ENCODE results near the gene HCFC2. TPM values are rescaled to one million over a fixed set of nuclear protein-coding genes. Genes with fewer than 3 reads are reported as not detected.

HCFC2 gene
- total RNA-seq, 1 donor from 2014 or later = 23.5 TPM

DNA sequence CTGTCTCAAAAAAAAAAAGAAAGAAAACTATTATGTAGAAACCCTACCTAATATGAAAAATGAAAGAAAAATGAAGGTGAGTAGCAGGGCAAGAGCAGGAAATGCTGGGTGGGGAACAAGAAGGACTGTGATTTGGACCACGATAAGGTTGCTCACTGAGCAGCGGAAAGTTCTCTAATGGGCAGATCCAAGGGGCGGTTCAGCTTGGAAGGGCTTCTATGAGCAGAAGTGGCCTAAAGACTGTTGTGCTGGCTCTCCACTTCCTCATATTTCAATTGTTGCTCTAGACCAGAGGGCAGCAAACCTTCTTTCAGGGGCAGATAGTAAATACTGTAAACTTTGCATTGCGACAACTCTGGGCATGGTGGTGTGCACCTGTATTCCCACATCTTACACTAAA, 90.0 kb downstream of the HCFC2 start:
- Mint-ChIP-seq H3K27me3 (ENCODE audit: low read depth) (peaks cover 2% of the 10 kb centered on the region), H3K9me3 (ENCODE audit: low read depth) (no peaks in the 10 kb centered on the region), H3K36me3 (ENCODE audit: low read depth) (no peaks in the 10 kb centered on the region), H3K4me3 (ENCODE audit: unreplicated experiment) (no peak overlapping the region), H3K27ac (ENCODE audit: unreplicated experiment) (no peak overlapping the region), H3K4me1 (ENCODE audit: low read depth) (no peaks in the 10 kb centered on the region)
- DNase-seq (ENCODE audit: low spot score) = no peak
- TF ChIP-seq, protein P1, sequence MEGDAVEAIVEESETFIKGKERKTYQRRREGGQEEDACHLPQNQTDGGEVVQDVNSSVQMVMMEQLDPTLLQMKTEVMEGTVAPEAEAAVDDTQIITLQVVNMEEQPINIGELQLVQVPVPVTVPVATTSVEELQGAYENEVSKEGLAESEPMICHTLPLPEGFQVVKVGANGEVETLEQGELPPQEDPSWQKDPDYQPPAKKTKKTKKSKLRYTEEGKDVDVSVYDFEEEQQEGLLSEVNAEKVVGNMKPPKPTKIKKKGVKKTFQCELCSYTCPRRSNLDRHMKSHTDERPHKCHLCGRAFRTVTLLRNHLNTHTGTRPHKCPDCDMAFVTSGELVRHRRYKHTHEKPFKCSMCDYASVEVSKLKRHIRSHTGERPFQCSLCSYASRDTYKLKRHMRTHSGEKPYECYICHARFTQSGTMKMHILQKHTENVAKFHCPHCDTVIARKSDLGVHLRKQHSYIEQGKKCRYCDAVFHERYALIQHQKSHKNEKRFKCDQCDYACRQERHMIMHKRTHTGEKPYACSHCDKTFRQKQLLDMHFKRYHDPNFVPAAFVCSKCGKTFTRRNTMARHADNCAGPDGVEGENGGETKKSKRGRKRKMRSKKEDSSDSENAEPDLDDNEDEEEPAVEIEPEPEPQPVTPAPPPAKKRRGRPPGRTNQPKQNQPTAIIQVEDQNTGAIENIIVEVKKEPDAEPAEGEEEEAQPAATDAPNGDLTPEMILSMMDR (IDR thresholded peaks at IDR 0.05) = no peak

DNA sequence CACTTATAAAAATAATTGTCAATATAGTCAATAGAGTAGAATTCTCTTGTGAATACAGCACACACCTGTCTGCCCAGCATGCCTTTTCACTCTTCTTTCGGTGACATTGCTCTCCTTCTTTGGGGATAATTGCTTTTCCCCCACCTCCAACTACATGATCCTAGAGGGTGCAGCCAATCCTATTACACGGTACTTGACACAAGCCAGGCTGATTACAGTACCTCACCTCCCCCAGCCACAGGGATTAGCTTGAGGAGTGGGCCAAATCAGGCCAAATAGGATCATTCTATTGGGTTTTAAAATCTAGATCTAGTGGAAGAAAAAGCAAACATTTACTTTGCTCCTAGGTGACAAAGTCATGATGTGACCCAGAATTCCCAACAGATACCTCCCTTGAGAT, 90.5 kb downstream of the HCFC2 start:
- H3K4me3 Mint-ChIP-seq (ENCODE audit: unreplicated experiment) = no peak overlapping the region
- H3K27me3 Mint-ChIP-seq (ENCODE audit: low read depth) = peaks cover under 1% of the 10 kb centered on the region
- no peak for DNase-seq (ENCODE audit: low spot score)
- no peaks in the 10 kb centered on the region for H3K4me1 Mint-ChIP-seq (ENCODE audit: low read depth)
- H3K9me3 Mint-ChIP-seq (ENCODE audit: low read depth) = no peaks in the 10 kb centered on the region
- TF ChIP-seq, protein P1 (IDR thresholded peaks at IDR 0.05) = no peak
- H3K36me3 Mint-ChIP-seq (ENCODE audit: low read depth) = no peaks in the 10 kb centered on the region
- H3K27ac Mint-ChIP-seq (ENCODE audit: unreplicated experiment) = no peak overlapping the region

Other genes with a start within 250 kb of the HCFC2 start
- gene NT5DC3, start 223.3 kb upstream of the HCFC2 start, total RNA-seq = 24.0 to 26.2 TPM (median 25.3 TPM) in 3 replicates
- 754 to 1,782 TPM (median 760 TPM) in 3 replicates for gene HSP90B1, start 134.1 kb upstream of the HCFC2 start, total RNA-seq
- gene TDG, start 98.7 kb upstream of the HCFC2 start, total RNA-seq = 39.3 to 49.5 TPM (median 44.0 TPM) in 3 replicates
- 37.6 to 48.6 TPM (median 38.8 TPM) in 3 replicates for gene GLT8D2, start 14.3 kb upstream of the HCFC2 start, total RNA-seq
- 20.6 to 25.3 TPM (median 24.7 TPM) in 3 replicates for gene NFYB, start 73.7 kb downstream of the HCFC2 start, total RNA-seq
- 82.7 to 104 TPM (median 94.5 TPM) in 3 replicates for gene TXNRD1, start 151.2 kb downstream of the HCFC2 start, total RNA-seq
- gene EID3, start 239.2 kb downstream of the HCFC2 start, total RNA-seq = 1.3 to 1.8 TPM (median 1.5 TPM) in 3 replicates

Data from chondrocyte (in vitro differentiated cells).